HG02870 (cell line): ENCODE results near the gene DFFB.

Experiments
- ATAC-seq: cut with Tn5 transposase; IDR thresholded peaks from one replicate; pipeline ENCODE4 v1.9.1; 2021; ENCODE audit warnings: mild to moderate bottlenecking, moderate library complexity; ENCODE audit not compliant: unreplicated experiment

DFFB gene

DNA sequence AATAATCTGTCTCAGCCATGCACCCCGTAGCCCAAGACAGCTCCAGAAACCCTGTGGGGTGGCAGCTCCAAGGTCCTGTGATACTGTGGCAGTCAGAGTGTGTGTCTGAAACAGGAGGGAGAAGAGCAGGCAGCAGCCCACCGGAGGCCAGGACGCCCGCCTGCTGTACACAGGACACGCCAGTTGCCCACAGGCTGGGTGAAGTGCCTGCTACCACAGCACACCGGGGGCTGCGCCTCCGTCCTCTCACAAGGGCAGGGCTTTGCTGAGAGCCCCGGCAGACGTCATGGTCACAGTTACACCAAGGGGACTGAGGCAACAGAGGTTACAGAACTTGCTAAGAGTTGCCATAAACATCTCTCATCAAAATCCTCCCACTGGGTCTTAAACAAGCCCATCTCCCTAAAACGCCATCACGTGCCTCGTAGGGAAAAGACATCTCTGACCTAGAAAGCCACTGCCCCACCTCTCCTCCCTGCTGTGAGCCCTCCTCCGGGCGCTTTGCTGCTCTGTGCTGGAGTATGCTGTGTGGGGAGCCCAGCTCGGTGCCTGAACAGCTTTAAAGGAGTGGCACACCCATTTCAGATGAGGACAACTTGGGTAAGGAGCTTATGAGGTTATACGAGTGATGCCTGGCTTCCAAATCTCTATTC lies 37.5 kb downstream of the DFFB start:
- no peak for ATAC-seq

DNA sequence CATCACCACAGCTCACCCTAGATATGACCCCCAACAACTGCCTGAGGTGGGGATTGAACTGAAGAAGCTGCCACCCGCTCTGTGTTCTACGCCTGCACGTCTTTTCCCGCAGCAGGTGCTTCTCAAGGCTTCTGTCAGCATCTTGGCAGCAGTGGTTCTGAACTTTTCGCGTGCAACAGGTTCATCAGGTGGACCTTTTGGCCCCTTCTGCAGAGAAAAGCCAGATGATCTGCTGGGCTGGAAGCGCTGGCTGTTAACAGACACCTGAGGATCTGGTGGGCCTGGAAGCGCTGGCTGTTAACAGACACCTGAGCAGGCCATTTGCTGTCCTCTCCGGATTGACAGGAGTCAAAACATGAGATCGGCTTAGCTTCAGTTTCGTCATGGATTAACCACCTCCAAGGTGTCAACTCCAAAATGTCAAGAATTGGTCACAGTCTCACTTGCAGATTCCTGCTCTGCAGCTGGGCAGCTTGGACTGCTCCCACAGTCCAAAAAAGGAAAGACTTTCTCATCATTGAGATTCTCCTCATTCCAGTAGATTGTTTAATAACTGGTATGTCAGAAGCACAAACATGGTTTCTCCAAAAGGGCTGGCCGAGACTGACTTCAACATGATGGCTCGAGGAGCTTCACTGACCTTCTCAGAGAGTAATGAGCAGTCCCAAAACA lies 38.1 kb downstream of the DFFB start:
- ATAC-seq, result no peak

DNA sequence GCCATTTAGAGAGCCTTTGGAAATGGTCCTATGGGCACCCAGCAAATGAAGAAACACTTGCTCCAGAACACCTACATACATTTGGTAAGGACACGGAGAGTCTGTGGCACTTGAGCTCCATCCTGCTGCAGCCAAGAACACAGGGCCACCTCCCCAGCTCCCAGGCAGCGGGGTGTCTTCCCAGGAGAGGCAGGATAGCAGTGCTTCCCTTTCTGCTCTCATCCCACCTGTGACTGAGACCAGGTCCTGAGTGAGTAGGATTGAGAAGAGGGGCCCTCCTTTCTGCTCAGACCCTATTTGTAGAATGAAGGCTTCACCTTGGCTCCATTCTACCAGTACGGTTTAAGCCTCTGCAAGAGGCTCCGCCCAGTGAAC lies 38.7 kb downstream of the DFFB start:
- no peak for ATAC-seq

DNA sequence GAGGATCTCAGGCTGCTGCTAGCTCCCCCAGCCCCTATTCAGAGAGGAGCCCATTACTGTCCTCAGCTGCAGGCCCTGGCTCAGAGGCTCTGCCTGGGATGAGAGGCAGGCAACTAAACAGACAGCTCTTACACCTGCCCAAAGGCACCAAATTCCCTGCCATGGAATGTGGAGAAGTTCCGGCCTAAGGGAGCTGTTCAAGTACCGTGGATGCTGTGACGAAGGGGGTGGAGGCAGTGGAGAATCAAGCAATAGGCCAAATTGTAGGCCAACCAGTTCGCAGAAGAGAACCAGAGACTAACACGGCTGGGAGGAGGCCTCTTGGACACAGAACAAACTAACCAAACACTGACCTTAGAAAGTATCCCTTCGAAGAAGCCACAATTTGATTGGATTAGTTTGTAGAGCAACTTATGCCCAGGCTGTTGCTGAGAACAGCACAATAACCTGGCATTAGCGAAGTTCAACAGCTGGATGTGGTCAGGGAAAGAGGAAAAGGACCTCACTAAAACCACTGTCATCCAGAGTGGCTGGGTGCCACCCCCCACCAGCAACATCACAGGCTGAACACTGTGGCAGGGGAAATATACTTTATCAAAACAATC lies 39.2 kb downstream of the DFFB start:
- no peak for ATAC-seq

DNA sequence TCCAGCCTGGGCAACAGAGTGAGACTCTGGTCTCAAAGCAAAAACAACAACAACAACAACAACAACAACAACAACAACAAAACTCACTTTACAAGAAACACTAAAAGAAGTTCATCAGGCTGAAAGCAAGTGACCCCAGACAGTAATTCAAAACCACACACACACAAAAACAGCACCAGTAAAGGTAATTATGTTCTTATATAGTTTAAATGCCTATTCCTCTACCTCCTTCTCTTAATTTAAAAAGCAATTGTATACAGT lies 41.1 kb downstream of the DFFB start:
- no peak for ATAC-seq

DNA sequence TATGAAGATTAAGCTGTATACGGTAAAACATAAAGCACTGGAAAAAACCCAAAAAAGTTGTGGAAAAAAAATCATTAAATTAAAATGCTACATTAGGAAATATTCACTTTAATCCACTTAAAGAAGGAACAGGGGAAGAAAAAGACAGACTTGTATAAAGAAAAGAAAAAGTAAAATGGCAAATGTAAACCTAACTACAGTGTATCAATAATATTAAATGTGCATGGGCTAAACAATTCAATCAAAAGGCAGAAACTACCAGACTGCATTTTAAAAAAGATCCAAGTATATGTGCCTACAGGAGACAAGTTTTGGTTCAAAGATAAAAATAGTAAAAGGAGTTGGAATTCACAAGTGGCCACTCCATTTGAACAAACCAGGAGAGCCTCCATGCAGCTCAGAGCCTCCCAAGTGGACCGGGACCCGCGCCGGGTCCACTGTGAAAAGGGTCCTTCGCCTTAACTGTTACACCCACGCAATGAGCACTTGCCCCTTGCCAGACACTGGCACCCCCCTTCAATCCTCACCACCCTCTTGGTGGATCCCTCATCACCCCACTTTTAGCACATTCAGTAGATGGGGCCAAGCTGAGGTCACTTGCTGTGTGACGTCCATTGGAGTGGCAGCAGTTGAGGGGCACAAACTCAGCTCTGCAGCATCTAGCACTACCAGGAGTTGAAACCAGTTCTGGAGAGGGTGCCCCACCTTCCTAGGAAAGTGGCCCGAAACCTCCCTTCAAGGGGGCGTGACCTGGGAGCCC lies 41.9 kb downstream of the DFFB start:
- no peak for ATAC-seq

DNA sequence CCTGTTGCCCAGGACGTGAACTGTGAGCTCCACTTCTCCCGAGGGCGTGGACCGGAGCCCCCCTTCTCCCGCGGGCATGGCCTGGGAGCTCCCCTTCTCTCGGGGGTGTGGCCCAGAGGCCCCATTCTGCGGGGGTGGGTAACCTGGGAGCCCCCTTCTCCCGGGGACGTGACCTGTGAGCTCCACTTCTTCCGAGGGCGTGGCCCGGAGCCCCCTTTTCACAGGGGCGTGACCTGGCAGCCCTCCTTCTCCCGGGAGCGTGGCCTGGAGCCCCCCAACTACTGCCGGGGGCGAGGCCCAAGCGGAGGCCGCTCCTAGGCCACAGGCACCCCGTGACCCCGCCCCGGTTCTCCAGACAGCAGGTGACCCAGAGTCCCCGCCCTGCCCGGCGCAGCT lies 42.5 kb downstream of the DFFB start:
- no peak for ATAC-seq

DNA sequence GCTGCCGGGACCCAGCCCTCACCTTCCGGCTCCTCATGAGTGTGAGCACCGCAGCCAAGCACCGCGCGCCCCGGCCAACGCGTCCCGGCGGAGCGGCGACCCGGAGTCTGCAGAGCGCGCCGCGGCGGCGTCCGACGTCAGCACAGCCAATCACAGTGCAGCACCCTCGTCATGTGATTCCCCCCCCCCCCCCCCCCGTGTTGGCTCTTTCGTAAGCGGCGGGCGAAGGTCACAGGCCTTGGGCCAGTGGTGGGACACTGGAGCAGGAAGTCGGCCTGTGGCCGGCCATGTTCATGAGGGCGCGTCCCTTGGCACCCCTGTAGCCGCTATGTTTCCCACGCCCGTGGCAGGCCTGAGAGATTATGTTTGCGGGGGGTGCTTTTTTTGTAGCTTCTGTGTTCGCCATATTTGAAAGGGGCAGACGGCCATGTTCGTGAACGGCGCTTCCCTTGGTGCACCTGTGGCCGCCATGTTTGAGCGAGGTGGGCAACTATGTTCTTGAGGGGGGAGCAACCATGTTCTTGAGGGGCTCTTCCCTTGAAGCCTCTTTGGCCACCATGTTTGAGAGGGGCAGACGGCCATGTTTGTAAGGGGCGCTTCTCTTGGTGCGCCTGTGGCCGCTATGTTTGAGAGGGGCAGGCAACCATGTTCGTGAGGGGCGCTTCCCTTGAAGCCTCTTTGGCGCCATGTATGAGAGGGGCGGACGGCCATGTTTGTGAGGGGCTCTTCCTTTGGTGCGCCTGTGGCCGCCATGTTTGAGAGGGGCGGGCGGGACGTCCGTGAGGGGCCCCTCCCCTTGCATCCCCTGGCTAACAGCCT lies 43.1 kb downstream of the DFFB start, which contains the start of gene C1orf174:
Gene C1orf174, minus strand, starts transcription at position 123 of the 819 bp plus-strand sequence. Its CDS starts 86 bp downstream, at position 37.
- peak; percentile 68 for ATAC-seq

DNA sequence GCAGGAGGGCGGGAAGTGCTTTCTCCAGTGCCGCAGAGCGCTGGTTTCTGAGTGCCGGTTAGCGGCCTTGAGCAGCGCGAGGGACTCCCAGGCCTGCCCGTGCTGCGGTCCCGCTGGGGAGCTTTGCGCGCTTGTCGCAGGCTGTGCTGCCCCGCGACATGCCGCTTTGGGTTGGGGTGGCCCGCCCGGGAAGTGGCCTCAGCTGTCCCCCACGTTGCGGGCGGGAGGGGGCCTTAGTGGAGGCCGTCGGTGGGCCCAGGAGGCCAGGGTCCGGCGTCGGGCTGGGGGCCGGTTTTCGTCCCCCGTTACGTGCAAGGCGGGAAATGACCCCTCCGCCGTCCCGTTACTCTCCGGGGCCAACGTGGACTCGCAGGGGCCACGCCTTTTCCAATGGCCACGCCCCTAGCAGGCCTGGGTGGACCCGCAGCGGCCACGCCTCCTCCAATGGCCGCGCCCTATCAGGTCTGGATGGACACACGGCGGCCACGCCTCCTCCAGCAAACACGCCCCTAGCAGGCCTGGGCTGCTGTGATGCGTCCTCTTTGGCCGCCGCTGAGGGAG lies 43.8 kb downstream of the DFFB start:
- ATAC-seq, result peak; percentile 50

DNA sequence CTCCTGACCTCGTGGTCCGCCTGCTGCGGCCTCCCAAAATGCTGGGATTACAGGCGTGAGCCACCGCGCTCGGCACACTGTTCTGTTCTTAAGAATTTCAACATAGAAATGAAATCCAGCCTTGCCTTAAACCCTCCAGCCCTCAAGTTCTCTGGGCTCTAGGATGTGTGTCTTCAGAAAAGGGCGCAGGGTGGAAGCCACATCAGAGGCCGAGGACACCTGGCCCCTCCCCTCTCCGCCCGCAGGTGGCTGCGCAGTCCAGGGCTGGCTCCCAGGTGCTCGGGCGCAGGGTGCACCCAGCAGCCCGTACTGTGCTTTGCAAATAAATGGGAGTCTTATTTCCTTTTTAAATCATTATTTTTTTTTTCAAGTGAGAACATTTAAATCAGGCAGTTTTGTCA lies 44.8 kb downstream of the DFFB start:
- no peak for ATAC-seq

DNA sequence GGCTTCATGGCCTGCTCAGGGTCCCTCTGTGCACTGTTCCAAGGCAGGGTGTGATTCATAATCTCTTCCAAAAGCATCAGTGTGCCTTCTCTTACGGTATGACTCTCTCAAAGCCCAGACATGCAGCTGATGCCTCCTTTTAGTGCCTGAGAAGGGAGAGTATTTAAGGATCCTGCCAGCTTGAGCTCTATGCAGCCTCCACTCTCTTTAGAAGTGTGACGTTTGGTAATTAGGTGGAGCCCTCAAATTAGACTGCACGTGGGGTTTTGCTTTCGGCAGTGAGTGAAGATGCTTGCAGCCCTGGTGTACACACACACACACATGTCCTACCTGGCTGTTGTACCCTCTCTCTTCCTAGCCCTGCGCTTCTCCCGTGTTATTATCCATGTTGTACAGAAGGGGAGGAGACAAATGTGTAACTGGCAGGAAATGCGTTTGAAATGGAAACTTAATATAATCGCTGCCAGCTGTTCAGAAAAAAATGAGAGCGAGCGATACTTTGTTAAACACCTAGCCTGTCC lies 45.4 kb downstream of the DFFB start:
- ATAC-seq, result no peak

DNA sequence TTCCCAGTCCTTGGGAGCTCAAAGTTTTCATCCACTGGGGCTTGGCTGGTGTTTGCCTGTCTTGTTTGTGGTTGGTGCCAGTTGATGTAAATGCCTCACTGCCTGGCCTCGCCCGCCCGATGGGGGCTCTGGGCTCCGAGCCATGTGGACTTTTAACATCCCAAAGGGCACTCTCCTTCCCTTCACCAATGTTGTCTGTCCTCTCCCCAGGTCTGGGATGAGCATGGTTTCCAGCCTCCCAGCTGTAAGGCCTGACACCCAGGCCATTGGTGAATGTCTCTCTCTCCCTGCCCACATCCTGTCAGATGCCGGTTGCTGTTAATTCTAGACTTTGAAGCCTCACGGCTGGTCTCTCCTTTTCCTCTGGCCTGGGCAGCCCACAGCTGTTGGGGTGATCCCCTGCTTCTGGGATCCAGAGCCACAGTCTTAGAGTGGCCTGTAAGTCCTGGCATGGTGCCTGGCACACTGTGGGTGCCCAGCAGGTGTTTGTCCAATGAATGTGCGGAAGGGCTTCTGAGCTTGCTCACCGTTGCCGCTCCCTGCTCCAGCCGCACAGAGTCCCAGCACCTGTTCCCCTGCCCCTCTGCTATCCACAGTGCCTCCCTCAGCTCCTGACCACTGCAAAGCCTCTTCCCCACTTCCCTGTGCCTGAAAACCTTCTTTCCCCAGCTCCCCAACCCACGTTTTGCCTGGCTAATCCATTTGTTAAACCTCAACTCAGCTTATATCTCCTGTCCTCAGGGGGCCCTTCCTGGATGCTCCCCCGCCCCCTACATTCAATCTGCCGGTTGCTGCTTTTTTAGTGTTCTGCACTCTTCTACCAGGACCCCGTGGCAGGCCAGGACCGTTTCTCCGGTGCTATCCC lies 46.1 kb downstream of the DFFB start:
- no peak for ATAC-seq

DNA sequence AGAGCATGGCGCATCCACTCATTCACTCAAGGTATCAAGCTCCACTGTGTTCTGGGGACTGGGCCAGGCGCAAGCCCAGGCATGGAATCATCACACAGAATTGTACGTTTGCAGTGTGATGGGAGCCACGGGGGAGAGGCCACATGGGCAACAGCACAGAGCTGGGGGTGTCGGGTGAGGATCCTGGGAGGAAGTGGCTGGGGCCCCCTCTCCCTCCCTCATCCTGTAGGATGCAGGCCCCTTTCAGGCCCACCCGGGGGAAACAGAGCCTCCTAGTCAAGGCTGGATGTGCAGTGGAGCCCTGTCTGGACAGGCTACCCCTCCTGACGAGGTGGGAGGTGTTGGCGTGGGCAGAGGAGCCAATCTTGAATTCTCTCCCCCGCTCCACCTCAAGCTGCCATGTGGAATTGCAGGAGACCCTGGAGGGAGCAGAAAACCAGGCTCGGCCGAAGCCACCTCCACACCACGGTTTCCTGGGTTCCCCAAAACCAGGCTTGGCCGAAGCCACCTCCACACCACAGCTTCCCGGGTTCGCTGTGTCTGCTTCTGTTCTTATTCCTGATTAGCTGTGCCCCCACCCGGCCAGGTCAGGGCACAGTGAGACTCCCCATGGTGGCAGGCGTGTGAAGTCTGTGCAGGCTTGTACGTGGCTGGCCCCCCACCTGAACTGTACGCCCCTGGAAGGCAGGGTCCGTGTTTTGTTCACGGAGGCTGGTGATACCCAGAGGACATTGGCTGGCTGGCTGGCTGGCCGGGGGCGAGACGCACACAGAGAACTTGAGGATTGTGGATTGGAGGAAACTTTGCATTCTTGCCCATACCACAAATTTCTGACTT lies 46.9 kb downstream of the DFFB start:
- ATAC-seq, result no peak

DNA sequence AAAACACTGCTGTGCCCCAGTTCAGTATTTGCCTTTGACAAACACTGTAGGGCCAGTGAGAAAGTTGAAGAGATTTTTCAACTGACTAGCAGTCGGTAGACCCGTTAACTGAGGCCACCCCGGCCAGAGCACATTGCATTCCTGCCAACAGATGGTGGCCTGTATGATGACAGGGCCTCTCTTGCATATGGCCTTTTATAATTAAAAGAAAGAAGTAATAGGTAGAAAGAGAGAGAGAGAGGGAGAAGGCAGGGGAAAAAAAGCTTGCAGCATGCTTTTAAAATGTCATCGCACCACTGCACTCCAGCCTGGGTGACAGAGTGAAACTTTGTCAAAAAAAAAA lies 47.5 kb downstream of the DFFB start:
- no peak for ATAC-seq

DNA sequence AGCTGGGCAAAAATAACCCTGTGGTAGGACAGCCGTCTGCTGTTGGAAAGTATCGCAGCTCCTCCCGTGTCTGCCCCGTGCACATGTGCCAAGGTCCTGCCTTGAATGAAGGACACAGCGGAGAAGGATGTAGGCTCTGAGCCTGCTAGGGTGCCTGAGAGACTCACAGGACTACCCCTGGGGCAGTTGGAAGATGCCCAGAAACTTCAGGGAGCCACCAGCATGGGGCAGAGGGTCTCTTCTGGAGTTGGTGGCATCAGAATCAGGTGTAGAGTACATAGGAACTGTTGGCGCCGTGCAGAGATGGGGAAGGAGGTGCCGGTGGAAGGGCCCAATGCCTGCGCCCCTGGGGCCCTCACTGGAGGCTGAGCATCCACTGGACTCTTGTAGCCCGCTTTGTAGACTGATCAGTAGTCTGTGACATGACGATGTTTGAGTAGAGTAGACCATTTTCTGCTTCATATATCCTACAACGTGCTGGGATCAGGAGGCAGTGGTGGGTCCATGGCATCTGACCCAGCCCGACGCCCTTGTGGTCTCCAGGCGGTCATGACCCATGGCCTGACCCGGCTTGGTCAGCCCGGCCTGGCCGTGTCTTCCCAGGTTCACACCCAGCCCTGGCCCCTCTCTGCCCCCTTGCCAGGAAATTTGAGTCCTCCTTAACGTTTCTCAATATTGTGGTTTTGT lies 48.1 kb downstream of the DFFB start:
- ATAC-seq, result no peak

DNA sequence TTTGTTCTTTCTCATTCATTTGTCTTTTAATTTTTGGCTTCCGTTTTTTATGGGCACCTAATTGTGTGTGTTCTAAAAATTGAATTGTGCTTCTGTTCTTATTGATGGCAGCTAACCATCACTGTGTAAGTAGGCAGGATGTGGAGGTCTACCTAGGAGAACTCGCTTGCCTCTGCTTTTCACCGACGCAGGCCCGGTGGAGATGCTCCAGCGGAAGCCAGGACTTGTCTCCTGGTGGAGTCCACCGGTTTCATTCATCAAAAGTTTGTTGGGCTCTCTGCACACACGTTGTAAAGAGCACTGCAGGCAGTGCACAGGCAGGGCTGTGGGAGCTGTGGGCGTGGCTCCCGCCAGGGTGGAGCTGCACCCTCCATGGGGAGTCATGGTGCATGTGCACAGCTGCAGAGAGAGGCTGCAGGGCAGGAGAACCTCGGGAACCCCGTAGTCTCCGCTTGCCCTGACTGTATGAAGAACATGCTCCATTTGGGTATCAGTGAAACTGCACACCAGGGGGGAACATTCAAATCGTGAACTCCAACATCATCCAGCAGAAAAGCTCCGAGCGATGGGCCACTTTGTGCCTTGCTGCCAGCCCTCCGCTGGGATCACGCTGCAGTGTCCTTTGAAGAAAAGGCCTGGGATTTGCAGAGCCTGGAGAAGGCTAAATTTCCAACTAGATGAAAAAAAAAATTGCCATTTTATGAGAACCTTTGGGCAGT lies 48.8 kb downstream of the DFFB start:
- ATAC-seq, result no peak

DNA sequence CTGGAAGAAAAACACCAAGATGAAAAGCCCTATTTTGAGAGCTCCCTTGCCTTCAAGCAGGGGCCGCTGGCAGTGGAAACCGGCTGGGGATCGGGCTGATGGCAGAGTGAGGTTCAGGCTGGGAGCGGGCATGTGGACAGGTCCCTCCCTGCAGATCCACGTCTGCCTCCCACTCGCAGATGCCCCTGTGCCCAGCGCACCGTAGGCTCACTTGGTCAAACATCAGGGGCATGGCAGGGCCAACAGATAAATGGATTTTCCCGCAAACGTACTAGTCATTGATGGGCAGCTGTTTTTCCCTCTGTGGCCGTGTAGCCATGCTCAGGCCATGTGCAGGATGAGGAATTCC lies 49.4 kb downstream of the DFFB start:
- no peak for ATAC-seq
